DMS79 treated with DMSO at 0.1 percent for 48 hours (cell line): ENCODE results near the gene URM1.
A peak's percentile ranks its signal among the peaks of the same experiment; 100 is the strongest.

Experiments
- DNase-seq: peaks from one replicate; lab custom pipeline; 2025; lab: John Stamatoyannopoulos, UW

Gene URM1

DNA sequence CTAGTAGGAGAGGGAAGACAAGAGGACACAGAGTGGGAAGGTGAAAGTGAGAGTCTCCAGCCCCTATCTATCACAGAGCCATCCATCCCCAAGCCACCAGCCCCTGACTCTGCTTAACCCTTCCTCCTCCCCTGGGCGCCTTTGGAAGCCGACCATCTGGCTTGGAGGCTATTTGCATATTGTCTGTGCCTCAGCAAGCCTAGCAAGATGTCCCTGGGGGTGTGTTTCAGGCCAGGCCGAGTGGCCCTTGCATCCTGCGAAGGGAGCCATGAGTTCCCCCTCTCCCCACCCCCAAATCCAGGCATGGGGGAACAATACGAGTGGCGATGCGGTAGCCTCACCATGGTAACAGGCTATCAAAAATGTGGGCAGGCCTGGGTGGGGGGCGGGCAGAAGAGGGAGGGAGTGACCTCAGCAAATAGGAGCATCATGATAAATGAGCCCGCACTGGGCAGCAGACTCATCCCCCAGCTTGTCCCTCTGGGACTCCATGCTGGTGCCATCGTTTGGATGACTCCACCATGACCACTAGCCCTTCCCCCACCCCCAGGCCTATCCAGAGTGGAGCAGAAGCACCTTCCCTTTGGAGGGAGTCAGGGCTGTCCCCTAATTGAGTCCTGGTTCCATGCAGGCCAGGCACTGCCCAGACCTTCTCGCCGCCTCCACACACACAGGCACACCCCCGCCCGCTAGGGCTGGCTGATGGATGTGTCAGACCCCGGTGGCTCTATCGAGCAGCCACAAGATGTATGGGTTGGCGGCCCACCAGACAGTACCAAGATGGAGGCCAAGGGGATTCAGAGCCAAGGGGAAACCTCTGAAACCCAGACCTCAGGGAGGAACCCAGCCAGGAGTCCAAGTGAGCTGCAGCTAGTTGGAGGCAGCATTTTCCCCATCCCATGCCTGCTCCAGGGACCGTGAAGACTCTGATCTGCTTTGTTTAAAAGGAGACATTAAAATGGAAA lies 14.6 kb downstream of the URM1 start:
- DNase-seq: no peak

GRCh38 chr9:128388150-128388549 lies 17.0 kb downstream of the URM1 start:
- no peak for DNase-seq

DNA sequence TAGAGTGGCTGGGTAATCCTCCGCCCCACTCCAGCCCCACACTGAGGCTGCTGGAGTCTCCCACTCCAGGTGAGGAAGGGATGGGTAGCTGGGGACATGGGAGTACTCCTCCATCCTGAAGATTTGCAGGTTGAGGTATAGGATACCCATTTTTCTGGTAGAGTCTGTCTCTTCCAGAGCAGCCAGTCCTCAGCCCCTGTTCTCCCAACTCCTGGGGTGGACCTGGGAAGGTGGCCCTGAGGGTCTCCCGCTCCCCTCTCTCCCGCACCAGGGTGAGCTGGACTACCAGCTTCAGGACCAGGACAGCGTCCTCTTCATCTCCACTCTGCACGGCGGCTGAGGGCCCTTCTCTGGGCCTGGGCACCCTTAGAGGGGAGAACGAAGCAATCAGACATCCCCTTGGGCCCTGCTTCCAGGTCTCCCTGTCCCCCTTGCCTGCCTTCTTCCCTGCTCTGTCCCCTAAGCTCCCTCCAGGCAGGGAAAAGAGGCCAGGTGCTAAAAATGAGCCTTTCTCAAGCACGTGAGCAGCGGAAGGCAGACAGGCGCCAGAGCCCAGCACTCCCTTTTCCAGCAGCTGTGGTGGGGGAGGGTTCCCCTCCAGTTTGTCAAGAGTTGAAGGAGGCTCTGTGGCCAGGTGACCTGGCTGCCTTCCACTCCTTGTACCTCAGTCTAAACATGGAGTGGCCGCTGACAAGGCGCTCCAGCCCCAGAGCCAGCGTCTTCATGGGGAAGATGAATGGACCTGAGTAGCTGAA lies 18.4 kb downstream of the URM1 start:
- DNase-seq: peak; percentile 96

- DNase-seq: peak; percentile 21
These were observed 19.1 kb downstream of the URM1 start for GRCh38 chr9:128390150-128390812.

GRCh38 chr9:128390813-128391711 lies 19.9 kb downstream of the URM1 start:
- no peak for DNase-seq

DNA sequence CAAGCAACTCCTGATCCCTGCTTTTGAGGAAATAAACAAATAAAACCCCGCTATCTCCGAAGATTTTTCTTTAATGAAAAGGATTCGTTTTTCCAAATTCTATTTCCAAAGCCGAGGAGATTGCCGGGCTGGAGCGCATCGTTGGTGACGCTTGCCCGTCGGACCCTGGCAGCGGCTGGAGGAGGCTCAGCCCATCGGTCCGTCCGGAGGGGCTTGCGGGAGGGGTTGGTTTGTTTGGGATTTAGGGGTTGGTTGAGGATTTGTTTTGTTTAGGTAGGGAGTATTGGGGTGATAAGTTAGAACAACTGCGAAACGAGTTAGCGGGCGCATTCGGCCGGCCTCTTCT lies 20.8 kb downstream of the URM1 start:
- DNase-seq: no peak

DNA sequence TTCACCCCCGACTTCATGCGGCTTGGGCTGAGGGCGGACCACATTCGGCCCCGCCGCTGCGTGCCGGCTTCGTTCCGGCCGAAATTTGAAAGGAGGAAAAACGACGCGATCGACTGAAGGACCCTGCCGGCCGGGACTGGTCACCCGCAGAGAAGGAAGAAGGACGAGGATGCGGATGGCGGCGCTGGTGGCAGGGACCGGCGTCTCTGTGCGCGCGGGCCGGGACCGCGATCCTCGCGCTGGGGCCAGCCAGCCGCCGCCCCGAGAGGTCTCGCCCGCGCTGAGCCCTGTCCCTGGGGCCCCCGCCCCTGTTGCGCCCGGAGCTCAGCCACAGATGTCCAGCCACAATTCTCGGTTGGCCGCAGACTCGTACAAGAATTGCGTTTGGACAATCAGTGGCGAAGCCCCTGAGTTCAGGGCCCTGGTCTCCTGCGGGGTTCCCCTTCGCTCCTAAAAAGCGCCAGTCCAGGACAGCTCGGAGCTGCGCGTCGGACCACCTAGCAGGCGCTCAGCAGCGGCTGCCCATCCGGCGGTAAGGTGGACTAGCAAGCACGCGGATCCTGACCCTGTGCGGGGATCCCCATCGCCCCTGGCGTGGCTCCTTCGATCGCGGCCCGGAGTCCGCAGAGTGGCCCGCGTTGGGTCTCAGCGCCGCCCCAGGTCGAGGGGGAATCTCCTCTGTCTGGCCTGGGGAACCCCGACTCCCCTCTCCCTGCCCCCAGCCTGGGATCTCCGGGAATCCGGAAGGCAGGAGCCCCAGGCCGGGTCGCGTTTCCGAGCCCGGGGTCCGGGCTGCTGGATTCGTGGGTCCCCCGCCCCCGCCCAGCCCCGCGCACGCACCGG lies 21.3 kb downstream of the URM1 start:
- no peak for DNase-seq

DNA sequence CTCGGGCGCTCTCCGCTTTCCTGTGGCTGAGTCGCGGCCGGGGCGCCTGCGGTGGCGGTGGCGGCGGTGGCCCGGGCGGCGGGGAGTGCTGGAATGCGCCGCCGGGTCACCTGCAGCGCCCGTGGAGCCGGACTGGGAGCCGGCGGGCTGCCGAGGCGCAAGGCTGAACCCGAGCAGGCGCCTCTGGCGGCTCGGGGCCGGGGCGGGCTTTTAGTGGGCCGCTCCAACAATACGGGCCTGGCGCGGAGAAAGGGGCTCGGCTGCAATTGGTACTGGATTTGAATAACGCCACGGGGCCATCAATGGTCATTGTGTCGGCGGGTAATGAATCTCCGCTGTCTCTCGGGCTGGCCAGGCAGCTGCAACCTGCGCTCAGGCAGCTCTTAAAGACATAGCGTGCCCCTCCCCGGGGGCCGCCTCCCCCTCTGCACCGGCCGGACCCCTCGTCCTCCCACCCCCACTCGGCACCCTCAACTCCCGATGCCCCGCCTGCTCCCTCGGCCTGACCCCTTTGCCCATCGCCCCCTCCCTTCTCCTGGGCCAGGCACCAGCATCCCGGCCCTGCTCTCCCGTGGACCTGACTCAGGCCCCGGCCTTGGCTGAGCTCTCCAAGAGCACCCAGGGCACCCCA lies 22.1 kb downstream of the URM1 start:
- no peak for DNase-seq

DNA sequence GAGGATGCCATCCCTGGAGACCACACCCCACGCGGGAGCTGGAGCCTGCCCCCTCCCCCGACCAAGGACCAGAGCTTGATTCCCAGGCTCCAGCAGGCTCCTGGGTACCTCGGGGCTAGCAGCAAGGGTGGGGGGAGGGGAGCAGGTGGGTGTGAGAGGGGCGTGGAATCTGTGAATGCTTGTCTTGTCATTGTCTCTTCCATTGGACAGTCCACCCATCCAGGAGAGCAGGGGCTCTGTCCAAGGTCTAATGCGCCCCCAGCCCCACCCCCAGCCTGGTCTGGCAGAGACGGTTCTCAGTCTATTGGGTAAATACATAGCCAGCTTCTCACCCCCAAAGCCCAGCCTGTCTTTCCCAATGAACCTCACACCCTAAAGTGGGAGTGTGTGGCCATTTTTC lies 22.8 kb downstream of the URM1 start:
- no peak for DNase-seq

DNA sequence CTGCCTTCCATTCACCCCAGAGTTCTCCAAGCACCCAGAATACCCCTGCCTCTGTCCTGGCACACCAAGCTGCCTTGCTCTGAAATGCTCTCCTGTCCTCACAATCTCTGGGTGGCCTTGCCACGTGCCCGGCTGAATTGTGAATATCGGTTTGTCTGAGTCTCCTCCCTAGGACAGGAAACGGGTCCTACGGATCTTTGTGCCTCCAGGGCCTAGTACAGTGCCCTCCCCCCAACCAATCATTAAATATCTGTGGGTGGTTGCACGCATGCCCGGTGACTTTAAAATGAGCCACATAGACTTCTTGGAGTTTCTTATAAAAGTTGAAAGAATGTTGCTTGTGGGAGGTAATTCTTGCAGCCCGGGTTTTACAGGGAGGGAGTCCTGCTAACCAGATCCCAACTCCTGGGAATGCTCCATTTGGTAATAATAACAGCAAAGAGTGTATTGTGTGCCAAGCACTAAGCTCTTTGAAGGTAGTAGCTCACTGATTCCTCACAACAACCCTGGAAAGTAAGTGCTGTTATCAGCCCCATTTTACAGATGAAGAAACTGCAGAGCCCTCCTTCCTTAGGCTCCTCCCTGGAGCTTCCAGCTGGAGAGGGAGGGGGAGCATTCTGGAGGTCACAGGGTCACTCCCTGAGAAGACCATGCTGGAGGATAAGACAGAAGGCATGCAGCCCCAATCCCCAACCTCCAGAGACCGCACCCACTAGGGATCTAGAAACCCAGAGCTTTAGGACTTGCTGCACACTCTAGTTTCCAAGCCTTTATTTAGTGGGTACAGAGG lies 23.4 kb downstream of the URM1 start:
- no peak for DNase-seq

DNA sequence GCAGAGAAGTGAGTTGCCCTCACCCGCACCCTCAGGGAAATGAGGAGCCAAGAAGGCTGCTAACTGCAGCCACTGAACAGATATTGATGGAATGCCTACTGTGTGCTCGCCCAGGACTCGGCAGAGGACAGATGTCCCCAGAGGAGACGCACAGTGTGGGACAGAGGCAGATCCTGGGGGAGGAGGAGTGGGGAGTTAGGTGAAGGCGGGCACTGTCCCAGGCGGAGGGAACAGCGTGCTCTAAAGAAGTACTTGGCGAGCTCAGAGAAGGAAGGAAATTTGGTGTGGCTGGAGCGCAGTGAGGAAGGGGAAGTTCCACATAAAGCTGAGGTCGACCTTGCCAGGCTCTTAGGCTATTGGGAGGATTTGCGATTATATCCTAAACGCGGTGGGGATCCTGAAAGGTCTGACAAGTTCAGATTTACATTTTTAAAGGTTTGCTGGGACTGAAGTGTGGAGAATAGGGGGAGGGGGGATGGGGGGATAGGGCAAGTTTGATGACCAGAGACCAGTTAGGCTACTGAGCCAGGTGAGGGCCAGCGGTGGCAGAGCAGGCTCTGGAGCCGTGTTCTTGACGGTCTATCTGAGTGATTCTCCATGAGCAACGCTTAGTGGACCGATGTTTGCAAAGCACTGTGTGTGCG lies 25.9 kb downstream of the URM1 start:
- DNase-seq: no peak

DNA sequence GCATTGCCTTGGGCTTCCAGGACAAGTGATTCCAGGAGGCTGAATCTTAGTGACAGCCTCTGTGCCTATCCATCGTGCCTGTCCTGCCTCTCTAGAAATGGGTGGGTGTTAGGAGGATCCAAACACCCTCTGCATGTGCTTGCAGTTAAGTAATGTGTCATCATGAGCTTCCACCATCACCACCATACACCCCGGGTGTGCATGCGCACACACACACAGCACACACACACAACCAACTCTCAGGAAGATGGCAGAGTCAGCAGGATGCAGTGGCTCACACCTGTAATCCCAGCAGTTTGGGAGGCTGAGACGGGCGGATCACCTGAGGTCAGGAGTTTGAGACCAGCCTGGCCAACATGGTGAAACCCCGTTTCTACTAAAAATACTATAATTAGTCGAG lies 26.7 kb downstream of the URM1 start:
- no peak for DNase-seq

DNA sequence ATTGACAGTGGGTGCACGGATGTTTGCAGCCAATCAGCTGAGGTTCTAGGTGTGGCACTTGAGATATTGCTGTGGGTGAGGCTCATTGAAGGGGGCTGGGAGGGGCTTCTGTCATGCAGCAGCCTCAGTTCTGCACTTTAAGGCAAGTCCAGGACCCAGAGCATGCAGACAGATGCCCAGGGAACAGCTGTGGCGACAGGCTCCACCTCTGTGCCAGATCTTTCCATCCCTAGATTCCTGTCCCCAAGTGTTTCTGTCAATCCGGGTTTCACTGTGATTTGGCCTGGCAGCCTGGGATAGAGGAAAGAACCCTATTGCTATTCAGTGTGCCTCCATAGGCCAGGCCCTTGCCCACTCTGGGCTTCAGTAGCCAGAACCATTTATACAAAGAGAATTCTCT lies 28.7 kb downstream of the URM1 start:
- DNase-seq: no peak

GRCh38 chr9:128404560-128404959 lies 33.4 kb downstream of the URM1 start:
- DNase-seq: no peak

DNA sequence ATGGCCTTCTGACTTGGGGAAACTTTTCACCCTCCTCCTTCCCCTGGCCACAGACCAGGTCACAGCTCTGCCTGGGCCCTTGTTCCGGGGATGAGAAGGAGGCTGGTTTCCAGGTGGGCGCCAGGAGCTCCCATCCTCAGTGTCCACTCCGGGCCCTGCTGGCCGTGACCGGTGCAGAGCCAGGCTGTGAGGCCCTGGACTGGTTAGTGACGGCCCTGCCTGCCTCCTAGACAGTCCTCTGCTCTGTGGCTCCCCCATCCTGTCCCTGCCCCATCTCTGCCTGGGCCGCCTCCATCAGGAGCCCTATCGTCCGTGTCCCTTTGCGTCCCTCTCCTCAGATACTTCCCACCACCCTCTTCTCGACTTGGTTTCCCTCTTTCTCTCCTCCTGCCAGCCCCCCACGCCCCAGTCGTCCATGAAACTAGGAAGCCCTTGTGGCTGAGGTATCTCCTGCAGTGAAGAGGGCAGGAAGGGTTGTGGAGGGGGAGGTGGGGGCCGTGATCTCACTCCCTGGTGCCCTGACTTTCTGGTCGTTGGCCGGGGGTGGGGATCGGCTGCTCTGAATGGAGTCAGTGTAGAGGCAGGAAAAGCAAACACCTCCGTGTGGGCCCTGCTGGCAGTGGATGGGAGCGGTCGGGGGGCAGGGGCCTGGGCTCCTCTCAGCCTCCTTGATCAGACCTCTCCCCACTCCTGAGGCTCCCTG lies 34.1 kb downstream of the URM1 start:
- DNase-seq: no peak

DNA sequence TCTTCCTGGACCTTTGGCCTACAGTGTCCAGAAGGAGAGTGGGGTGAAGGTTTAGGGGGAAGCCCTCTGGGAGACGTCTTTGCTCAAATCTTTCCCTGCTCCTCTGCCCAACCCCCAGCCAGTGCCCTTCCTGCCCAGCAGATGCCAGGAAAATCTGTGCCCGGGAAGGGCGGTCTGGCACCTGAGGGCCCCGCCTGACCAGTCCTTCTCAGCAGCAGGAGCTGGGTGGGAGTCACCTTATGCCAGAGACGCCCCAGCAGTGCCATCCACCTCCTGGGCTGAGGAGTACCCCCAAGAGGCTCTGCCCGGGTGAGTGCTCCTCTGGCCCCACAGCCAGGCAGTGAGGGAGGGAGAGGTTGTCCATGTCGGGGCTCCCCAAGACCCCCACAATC lies 34.6 kb downstream of the URM1 start:
- DNase-seq: no peak

DNA sequence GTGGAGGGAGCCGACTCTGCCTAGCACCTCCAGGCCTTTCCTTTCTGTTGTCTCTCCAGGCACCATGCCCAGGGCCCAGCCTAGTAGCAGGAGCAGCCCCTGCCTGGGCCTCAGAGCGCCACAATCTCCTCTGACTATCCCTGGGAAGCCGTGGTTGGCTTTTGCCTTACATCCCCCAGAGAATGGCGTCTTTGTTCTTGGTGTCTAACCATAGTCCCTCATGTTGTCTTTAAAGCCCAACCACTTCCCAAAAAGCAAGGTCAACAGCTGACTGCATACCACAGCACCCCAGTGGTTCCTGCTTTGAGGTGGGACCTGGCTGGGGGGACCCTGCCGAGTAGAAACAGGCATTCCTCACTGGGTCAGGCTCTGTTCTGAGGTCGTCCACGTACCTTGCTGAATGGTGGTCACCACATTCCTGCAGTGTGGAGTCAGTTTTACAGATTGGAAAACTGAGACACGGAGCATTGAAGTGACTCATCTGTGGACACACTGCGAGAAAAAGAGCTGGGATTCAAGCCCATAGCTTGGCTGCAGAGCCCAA lies 35.7 kb downstream of the URM1 start:
- no peak for DNase-seq

DNA sequence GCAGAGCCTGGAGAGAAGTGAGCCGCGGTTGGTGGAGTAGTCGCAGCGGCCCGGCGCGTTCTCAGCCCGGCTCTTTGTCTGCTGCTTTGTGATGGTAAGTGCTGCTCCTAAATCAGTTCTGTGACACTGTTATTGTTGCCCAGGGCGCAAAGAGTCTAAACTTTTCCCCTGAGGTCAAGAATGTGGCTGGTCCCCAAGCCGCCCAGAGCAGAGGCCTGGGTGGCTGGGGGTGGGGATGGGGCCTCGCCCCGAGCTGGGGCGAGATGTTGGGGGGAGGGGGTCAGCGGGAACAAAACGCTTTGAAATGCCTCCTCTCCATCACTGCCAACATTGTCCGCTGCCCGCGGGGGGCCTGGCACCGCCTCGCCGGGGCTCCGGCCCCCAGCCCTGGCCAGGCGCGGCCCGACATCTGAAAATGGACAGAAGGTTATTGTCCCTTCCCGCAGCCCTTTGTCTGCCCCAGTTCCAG lies 37.8 kb downstream of the URM1 start:
- DNase-seq: no peak
